ENCODE measurements around the gene CTXN1. TPM values are rescaled to one million over a fixed set of nuclear protein-coding genes. Genes with fewer than 3 reads are reported as not detected.

Gene CTXN1
- total and polyA plus RNA-seq, 3 donors from 2014 or later, result 19.4 to 67.2 (median 40.1) TPM

- H3K27ac ChIP-seq, result no peak overlapping the region
- no peaks in the 10 kb centered on the region for H3K27me3 ChIP-seq
- H3K4me1 ChIP-seq, result peaks cover 27% of the 10 kb centered on the region
- intact Hi-C loops (cut with DNase I; ENCODE audit: low total_unique reads), result no loop called here
- 3 to 4% methylated on average over 5 to 58 of the region's 71 CpGs for WGBS, 2 donors
- no peaks in the 10 kb centered on the region for H3K9me3 ChIP-seq
- no peaks in the 10 kb centered on the region for H3K36me3 ChIP-seq (ENCODE audit: low read depth, missing control alignments)
- H3K4me3 ChIP-seq, result peak overlapping the region in 1 of 2 donors; percentile 20
- peak; percentile 50 for DNase-seq
- TF ChIP-seq POLR2A (IDR thresholded peaks at IDR 0.05) (no peak), CTCF (IDR thresholded peaks at IDR 0.05) (peak in 1 of 3 experiments; percentile 45)
These were observed 8.5 kb downstream of the CTXN1 start for GRCh38 chr19:7917267-7918061.

- no peak overlapping the region for H3K27ac ChIP-seq
- TF ChIP-seq CTCF (IDR thresholded peaks at IDR 0.05), result no peak
- intact Hi-C loops (cut with DNase I; ENCODE audit: low total_unique reads), result no loop called here
- H3K9me3 ChIP-seq, result no peaks in the 10 kb centered on the region
- DNase-seq, result no peak
- WGBS, 2 donors, result 14% methylated on average over 2 to 12 of the region's 12 CpGs
- no peak overlapping the region for H3K4me3 ChIP-seq
- H3K4me1 ChIP-seq, result peaks cover 22% of the 10 kb centered on the region
- H3K27me3 ChIP-seq, result no peaks in the 10 kb centered on the region
- H3K36me3 ChIP-seq (ENCODE audit: low read depth, missing control alignments), result no peaks in the 10 kb centered on the region
These were observed 9.0 kb downstream of the CTXN1 start for GRCh38 chr19:7916955-7917266.

- Histone ChIP-seq H3K4me3 (peak overlapping the region in 1 of 2 donors; percentile 21), H3K9me3 (no peaks in the 10 kb centered on the region), H3K4me1 (peaks cover 16% of the 10 kb centered on the region), H3K27ac (no peak overlapping the region), H3K27me3 (no peaks in the 10 kb centered on the region), H3K36me3 (ENCODE audit: low read depth, missing control alignments) (no peaks in the 10 kb centered on the region)
- intact Hi-C loops (cut with DNase I; ENCODE audit: low total_unique reads), result no loop called here
- no peak for DNase-seq
- TF ChIP-seq POLR2A (IDR thresholded peaks at IDR 0.05) (no peak), CTCF (IDR thresholded peaks at IDR 0.05) (no peak)
- 3% methylated on average over 34 to 45 of the region's 104 CpGs for WGBS, 2 donors
These were observed 9.6 kb downstream of the CTXN1 start for GRCh38 chr19:7916103-7916954.

- WGBS, 2 donors, result 30 to 53% methylated on average over 18 to 22 of the region's 24 CpGs
- no peak for DNase-seq
- Histone ChIP-seq H3K36me3 (ENCODE audit: low read depth, missing control alignments) (no peaks in the 10 kb centered on the region), H3K27me3 (no peaks in the 10 kb centered on the region), H3K4me1 (peaks cover 13% of the 10 kb centered on the region), H3K9me3 (no peaks in the 10 kb centered on the region), H3K4me3 (peak overlapping the region in 1 of 2 donors; percentile 21), H3K27ac (no peak overlapping the region)
- TF ChIP-seq POLR2A (IDR thresholded peaks at IDR 0.05), result no peak
- TF ChIP-seq CTCF (IDR thresholded peaks at IDR 0.05), result no peak
- intact Hi-C loops (cut with DNase I; ENCODE audit: low total_unique reads), result no loop called here
These were observed 10.5 kb downstream of the CTXN1 start for GRCh38 chr19:7915250-7916102.

Measured in testis (tissue), 3 donors.